ENCODE results near the gene PRSS21. TPM values are rescaled to one million over a fixed set of nuclear protein-coding genes. Genes with fewer than 3 reads are reported as not detected.

Gene PRSS21
- total and polyA plus RNA-seq, 9 donors, result 0.20 to 0.30 TPM; not detected in 7

DNA sequence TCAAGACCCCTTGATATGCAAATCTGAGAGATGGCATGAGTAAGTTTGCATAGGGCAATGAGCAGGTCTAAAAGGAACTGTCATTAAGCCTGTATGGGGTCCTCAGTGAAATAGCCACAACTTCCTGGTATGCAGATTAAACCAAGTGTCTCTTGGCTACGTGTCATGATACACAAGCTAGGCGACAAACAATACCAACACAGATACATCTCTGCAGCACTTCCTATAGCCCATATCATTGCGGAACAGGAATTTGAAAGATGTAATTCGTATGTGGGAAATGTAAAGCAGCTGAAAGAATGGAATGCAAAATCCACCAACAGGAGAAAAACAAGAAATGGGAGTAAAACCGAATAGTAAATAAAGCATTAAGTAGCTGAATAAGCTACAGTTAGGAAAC is 28.1 kb downstream of the PRSS21 start:
- peaks cover 12% of the 10 kb centered on the region for H3K4me1 ChIP-seq (ENCODE audit: control insufficient read depth, insufficient read depth, low read length)
- H3K27ac ChIP-seq (ENCODE audit: low read length), result no peak overlapping the region
- DNase-seq, result no peak
- no CpG with 5 or more reads among the region's 5 CpGs for WGBS (ENCODE audit: insufficient coverage)
- peaks cover 20% of the 10 kb centered on the region for H3K27me3 ChIP-seq (ENCODE audit: control insufficient read depth, insufficient read depth, low read length)
- no peaks in the 10 kb centered on the region for H3K36me3 ChIP-seq (ENCODE audit: control insufficient read depth, insufficient read depth, low read length)
- H3K4me3 ChIP-seq (ENCODE audit: low read length), result no peak overlapping the region
- no peaks in the 10 kb centered on the region for H3K9me3 ChIP-seq (replicated peaks; ENCODE audit: control insufficient read depth, low read depth, low read length)

GRCh38 chr16:2846511-2847310 is 29.7 kb downstream of the PRSS21 start:
- Histone ChIP-seq H3K4me1 (ENCODE audit: control insufficient read depth, insufficient read depth, low read length) (peaks cover 10% of the 10 kb centered on the region), H3K36me3 (ENCODE audit: control insufficient read depth, insufficient read depth, low read length) (no peaks in the 10 kb centered on the region), H3K27me3 (ENCODE audit: control insufficient read depth, insufficient read depth, low read length) (peaks cover 22% of the 10 kb centered on the region), H3K9me3 (replicated peaks; ENCODE audit: control insufficient read depth, low read depth, low read length) (no peaks in the 10 kb centered on the region), H3K4me3 (ENCODE audit: low read length) (no peak overlapping the region), H3K27ac (ENCODE audit: low read length) (no peak overlapping the region)
- WGBS (ENCODE audit: insufficient coverage), result 40% methylated on average over 1 of the region's 3 CpGs
- DNase-seq, result no peak

GRCh38 chr16:2848933-2849725 is 32.1 kb downstream of the PRSS21 start:
- no peaks in the 10 kb centered on the region for H3K9me3 ChIP-seq (replicated peaks; ENCODE audit: control insufficient read depth, low read depth, low read length)
- H3K27me3 ChIP-seq (ENCODE audit: control insufficient read depth, insufficient read depth, low read length), result peaks cover 30% of the 10 kb centered on the region
- no peak overlapping the region for H3K27ac ChIP-seq (ENCODE audit: low read length)
- no peak overlapping the region for H3K4me3 ChIP-seq (ENCODE audit: low read length)
- H3K36me3 ChIP-seq (ENCODE audit: control insufficient read depth, insufficient read depth, low read length), result no peaks in the 10 kb centered on the region
- no peaks in the 10 kb centered on the region for H3K4me1 ChIP-seq (ENCODE audit: control insufficient read depth, insufficient read depth, low read length)
- no peak for DNase-seq
- WGBS (ENCODE audit: insufficient coverage), result 73% methylated on average over 9 of the region's 16 CpGs

GRCh38 chr16:2852003-2852730 is 35.1 kb downstream of the PRSS21 start:
- Histone ChIP-seq H3K27me3 (ENCODE audit: control insufficient read depth, insufficient read depth, low read length) (peaks cover 32% of the 10 kb centered on the region), H3K36me3 (ENCODE audit: control insufficient read depth, insufficient read depth, low read length) (no peaks in the 10 kb centered on the region), H3K4me3 (ENCODE audit: low read length) (no peak overlapping the region), H3K27ac (ENCODE audit: low read length) (no peak overlapping the region), H3K4me1 (ENCODE audit: control insufficient read depth, insufficient read depth, low read length) (no peaks in the 10 kb centered on the region), H3K9me3 (replicated peaks; ENCODE audit: control insufficient read depth, low read depth, low read length) (no peaks in the 10 kb centered on the region)
- no peak for DNase-seq
- WGBS (ENCODE audit: insufficient coverage), result 82% methylated on average over 4 of the region's 16 CpGs

DNA sequence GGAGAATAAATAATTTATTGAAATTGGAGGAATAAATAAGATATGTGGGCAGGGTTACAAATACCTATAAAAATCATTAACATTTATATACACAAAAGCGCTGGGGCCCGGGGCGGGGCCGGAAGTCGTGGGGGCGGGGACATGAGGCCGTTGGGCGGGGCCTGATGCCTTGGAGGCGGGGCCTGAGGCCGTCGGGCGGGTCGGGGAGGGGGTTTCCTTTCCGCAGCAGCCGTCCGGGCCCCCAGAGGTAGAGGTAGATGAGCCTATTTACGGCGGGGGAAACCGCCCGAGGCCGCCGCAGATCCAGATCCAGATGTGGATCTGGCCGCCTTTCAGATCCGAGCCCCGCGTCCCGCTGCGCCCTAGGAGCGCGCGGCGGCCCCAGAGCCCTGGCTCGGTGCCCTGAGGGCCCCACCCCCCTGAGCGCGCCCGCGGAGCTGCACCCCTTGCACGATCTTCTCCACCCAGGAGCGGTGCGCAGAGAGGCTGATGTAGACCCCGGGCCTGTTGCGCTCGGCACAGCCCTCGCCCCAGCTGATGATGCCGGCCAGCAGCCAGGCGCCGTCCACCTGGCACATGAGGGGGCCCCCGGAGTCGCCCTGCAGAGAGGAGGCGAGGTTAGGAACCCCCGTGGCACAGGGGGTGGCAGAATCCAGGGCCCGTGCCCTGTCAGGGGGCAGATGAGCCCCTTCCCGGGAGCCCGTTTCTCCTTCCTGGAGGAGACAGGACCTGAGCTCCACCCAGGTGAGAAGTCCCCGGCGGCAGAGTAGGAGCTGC is 35.9 kb downstream of the PRSS21 start:
- Histone ChIP-seq H3K4me3 (ENCODE audit: low read length) (no peak overlapping the region), H3K9me3 (replicated peaks; ENCODE audit: control insufficient read depth, low read depth, low read length) (no peaks in the 10 kb centered on the region), H3K36me3 (ENCODE audit: control insufficient read depth, insufficient read depth, low read length) (no peaks in the 10 kb centered on the region), H3K27me3 (ENCODE audit: control insufficient read depth, insufficient read depth, low read length) (peaks cover 39% of the 10 kb centered on the region), H3K4me1 (ENCODE audit: control insufficient read depth, insufficient read depth, low read length) (no peaks in the 10 kb centered on the region), H3K27ac (ENCODE audit: low read length) (no peak overlapping the region)
- DNase-seq, result no peak
- WGBS (ENCODE audit: insufficient coverage), result 34% methylated on average over 50 of the region's 56 CpGs

- no peaks in the 10 kb centered on the region for H3K4me1 ChIP-seq (ENCODE audit: control insufficient read depth, insufficient read depth, low read length)
- peaks cover 46% of the 10 kb centered on the region for H3K27me3 ChIP-seq (ENCODE audit: control insufficient read depth, insufficient read depth, low read length)
- H3K9me3 ChIP-seq (replicated peaks; ENCODE audit: control insufficient read depth, low read depth, low read length), result no peaks in the 10 kb centered on the region
- H3K4me3 ChIP-seq (ENCODE audit: low read length), result no peak overlapping the region
- 53% methylated on average over 16 of the region's 18 CpGs for WGBS (ENCODE audit: insufficient coverage)
- no peak for DNase-seq
- no peak overlapping the region for H3K27ac ChIP-seq (ENCODE audit: low read length)
- no peaks in the 10 kb centered on the region for H3K36me3 ChIP-seq (ENCODE audit: control insufficient read depth, insufficient read depth, low read length)
These were observed 36.6 kb downstream of the PRSS21 start for GRCh38 chr16:2853531-2854073.

DNA sequence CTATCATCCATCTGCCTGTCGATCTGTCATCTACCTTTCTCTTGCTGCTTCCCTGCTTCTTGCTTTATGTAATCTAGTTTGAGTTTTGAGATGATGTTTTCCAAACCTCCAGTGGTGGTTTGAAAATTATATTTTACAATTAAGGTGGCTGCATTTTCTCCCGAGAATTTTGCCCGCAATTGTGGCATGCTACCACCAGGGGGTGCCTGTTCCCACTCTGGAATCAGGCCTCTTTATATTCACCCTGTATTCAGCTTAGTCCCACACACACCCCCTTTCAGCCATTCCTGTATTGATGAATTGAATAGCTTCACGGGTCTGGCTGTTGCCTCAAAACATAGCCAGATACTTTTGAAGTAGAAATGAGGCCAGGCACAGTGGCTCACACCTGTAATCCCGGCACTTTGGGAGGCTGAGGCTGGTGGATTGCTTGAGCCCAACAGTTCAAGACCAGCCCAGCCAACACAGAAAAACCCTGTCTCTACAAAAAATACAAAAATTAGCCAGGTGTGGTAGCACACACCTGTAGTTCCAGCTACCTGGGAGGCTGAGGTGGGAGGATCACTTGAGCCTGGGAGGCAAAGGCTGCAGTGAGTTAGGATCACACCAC is 37.8 kb downstream of the PRSS21 start:
- Histone ChIP-seq H3K4me3 (ENCODE audit: low read length) (no peak overlapping the region), H3K27me3 (ENCODE audit: control insufficient read depth, insufficient read depth, low read length) (peaks cover 48% of the 10 kb centered on the region), H3K9me3 (replicated peaks; ENCODE audit: control insufficient read depth, low read depth, low read length) (no peaks in the 10 kb centered on the region), H3K27ac (ENCODE audit: low read length) (no peak overlapping the region), H3K4me1 (ENCODE audit: control insufficient read depth, insufficient read depth, low read length) (no peaks in the 10 kb centered on the region), H3K36me3 (ENCODE audit: control insufficient read depth, insufficient read depth, low read length) (no peaks in the 10 kb centered on the region)
- WGBS (ENCODE audit: insufficient coverage), result 33% methylated on average over 1 of the region's 5 CpGs
- DNase-seq, result no peak

DNA sequence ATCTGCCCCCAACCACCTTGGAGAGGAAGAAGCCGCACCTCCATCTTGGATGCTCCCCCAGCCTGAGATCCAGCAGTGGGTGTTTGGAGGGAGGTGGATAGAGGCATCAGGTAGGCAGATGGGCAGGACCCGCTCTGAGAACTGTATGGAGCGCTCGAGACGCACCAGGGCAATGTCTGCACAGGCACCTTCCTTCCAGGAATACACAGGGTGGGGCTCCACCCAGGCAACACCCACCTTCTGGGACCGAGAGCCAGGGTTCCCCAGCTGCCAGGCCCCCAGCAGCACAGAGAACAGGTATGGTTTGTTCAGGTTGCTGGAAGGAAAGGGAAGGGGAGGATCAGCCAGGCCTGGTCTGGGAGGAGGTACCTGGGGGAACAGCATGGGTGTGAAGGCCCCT is 38.5 kb downstream of the PRSS21 start:
- no CpG with 5 or more reads among the region's 6 CpGs for WGBS (ENCODE audit: insufficient coverage)
- no peak overlapping the region for H3K27ac ChIP-seq (ENCODE audit: low read length)
- H3K27me3 ChIP-seq (ENCODE audit: control insufficient read depth, insufficient read depth, low read length), result peaks cover 52% of the 10 kb centered on the region
- H3K4me3 ChIP-seq (ENCODE audit: low read length), result no peak overlapping the region
- no peaks in the 10 kb centered on the region for H3K4me1 ChIP-seq (ENCODE audit: control insufficient read depth, insufficient read depth, low read length)
- no peak for DNase-seq
- no peaks in the 10 kb centered on the region for H3K9me3 ChIP-seq (replicated peaks; ENCODE audit: control insufficient read depth, low read depth, low read length)
- no peaks in the 10 kb centered on the region for H3K36me3 ChIP-seq (ENCODE audit: control insufficient read depth, insufficient read depth, low read length)

GRCh38 chr16:2856061-2856670 is 39.1 kb downstream of the PRSS21 start:
- Histone ChIP-seq H3K36me3 (ENCODE audit: control insufficient read depth, insufficient read depth, low read length) (no peaks in the 10 kb centered on the region), H3K4me1 (ENCODE audit: control insufficient read depth, insufficient read depth, low read length) (no peaks in the 10 kb centered on the region), H3K4me3 (ENCODE audit: low read length) (no peak overlapping the region), H3K27ac (ENCODE audit: low read length) (no peak overlapping the region), H3K27me3 (ENCODE audit: control insufficient read depth, insufficient read depth, low read length) (peaks cover 56% of the 10 kb centered on the region), H3K9me3 (replicated peaks; ENCODE audit: control insufficient read depth, low read depth, low read length) (peaks cover 4% of the 10 kb centered on the region)
- 77% methylated on average over 13 of the region's 14 CpGs for WGBS (ENCODE audit: insufficient coverage)
- DNase-seq, result no peak

Measured in muscle of leg (tissue), 11 donors.